Measurements from ENCODE around the gene KRT86.

KRT86 gene

DNA sequence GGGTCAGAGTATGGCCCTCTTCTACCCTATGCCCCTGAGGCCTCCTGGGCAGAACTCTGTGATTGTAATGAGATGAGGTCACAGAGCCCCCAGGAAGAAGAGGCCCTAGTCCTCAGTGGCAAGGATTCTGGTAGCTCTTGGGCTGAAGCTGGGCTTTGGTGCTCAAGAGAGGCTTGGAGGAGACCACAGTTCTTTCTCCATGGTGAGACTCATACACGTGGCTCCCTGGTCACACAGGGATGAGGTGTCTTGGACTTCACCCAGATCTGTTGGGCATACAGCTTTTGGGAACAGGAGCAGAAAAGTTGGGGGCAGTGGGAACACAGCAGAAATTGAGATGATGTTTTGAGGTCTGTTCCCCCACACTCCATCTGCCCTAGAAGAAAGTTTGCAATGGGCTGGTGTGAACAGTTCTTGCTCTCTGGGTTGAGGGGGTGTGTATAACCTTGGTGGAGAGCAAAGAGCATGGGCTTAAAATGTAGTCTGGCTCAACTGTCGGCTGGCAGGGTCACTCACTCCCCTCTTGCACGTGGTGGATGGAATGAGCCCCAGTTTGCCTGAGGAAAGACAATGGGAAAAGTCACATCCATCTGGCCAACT, at the start of gene KRT86:
KRT86 (plus strand) TSS at position 125 of the 600 bp plus-strand sequence. CDS start 27,272 bp downstream, outside the sequence.
- DNase-seq (ENCODE audit: low spot score), result no peak

- no peak for DNase-seq (ENCODE audit: low spot score)
Observed at GRCh38 chr12:52225752-52226151, 48.7 kb upstream of the KRT86 start.

DNA sequence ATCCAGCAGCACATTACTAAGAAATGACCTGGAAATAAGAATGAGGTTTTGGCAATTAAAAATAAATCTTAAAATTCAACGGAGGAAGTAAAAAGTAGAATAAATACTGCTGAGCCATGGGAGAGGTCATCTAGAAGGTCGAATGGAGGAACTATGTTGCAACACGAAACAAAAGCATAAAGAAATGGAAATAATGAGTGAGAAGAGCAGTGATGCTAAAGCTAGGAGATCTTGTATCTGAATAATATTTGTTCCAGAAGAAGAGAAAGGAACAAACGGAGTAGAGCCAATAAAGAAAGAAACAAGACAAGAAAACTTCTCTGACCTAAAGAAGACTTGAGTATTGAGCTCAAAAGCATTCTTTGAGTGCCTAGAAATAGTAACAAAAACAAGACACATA, 48.0 kb upstream of the KRT86 start:
- no peak for DNase-seq (ENCODE audit: low spot score)

- DNase-seq (ENCODE audit: low spot score), result no peak
Observed at GRCh38 chr12:52227606-52228166, 46.8 kb upstream of the KRT86 start.

DNA sequence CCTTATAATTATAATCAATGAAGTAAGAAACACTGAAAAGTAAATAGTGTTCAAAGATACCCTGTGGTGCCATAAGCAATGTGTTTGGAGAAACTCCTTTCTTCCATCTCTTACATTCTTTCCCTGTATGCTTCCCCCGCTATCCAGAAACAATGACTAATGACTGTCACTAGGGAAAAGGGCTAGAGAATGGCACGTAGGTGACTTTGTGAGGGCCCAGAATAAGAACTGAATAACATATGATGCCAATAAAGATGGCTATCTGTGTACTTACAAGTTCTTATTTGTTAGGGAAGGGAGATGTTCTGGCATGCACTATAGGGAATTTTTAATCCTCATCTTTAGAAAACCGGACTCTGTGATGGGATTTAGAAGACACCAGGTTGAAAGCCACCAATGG, 46.1 kb upstream of the KRT86 start:
- peak; percentile 68 for DNase-seq (ENCODE audit: low spot score)

DNA sequence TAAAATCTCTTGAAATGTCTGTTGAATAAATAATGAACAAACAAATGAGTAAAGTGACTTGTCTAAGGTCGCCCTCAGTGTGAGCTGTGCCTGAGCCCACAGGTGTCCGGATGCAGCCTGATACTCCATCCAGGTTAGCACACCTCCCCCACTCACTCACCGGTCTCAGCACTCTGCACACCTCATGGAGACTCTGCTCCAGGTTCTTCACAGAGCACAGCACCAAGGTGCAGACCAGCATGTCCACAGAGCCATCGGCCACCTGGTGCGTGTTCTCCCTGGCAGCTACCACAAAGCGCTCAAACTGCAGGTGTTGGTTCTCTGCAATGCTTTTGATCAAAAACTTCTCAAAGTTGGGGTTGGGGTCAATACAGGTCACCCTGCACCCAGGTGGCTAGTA, 45.5 kb upstream of the KRT86 start:
- DNase-seq (ENCODE audit: low spot score), result no peak

- no peak for DNase-seq (ENCODE audit: low spot score)
Observed at GRCh38 chr12:52229836-52230343, 44.6 kb upstream of the KRT86 start.

GRCh38 chr12:52230364-52231281, 43.8 kb upstream of the KRT86 start:
- peak; percentile 85 for DNase-seq (ENCODE audit: low spot score)

- peak; percentile 59 for DNase-seq (ENCODE audit: low spot score)
Observed at GRCh38 chr12:52231305-52232202, 42.9 kb upstream of the KRT86 start.

DNA sequence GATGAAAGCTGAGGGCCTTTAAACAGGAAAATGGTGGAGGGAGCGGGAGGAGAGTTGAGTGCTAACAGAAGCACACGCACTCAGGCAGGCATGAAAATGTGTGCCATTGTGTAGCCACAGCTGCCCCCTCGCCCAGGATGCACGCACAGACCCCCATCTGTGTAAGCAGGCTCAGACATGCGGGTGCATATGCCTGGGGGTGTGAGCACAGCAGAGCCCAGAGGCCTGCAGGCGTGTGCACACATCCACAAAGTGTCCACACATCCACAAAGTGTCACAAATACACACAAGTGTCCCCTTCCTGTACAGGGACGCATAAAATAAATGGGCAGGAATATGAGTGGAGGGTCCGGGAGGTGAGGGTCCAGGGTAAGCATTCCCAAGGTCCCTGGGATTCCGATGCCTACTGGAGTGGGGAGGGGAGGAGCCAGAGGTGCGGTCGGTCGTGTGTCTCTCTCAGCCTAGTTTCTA, 42.2 kb upstream of the KRT86 start:
- no peak for DNase-seq (ENCODE audit: low spot score)

GRCh38 chr12:52232674-52233461, 41.6 kb upstream of the KRT86 start, which contains the start of gene KRT7:
TSS of gene KRT7 (plus strand) at chr12:52233243. CDS start at chr12:52233297, 54 bp downstream.
- no peak for DNase-seq (ENCODE audit: low spot score)

DNA sequence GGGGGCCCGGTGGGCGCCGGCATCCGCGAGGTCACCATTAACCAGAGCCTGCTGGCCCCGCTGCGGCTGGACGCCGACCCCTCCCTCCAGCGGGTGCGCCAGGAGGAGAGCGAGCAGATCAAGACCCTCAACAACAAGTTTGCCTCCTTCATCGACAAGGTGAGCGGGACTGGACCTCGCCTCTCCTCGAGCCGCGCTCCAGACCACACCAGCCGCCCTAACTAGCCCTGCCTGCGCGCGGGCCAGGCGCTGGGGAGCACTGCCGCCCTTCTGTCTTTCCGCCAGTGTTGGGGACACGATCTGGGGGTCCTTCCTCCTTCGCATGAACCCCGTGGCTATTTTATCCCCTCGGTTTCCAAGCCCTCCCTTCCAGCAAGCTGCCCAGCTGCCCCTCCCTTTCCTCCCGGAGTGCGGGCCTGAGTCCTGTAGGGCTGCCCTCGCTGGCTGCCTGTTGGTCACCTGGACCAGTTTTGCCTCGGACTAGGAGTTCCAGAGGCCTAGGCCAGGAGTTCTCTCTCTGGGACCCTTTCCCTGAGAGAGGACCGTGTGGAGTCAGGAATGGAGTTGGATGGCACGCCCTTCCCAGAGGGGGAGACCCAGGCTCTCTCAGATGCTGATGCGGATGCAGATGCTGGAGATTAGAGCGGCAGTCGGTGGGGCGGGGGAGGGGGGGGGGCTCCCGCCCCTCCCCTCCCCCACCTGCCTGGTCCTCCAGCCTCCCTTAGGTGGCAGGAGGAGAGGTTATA, 40.8 kb upstream of the KRT86 start:
- DNase-seq (ENCODE audit: low spot score), result no peak

DNA sequence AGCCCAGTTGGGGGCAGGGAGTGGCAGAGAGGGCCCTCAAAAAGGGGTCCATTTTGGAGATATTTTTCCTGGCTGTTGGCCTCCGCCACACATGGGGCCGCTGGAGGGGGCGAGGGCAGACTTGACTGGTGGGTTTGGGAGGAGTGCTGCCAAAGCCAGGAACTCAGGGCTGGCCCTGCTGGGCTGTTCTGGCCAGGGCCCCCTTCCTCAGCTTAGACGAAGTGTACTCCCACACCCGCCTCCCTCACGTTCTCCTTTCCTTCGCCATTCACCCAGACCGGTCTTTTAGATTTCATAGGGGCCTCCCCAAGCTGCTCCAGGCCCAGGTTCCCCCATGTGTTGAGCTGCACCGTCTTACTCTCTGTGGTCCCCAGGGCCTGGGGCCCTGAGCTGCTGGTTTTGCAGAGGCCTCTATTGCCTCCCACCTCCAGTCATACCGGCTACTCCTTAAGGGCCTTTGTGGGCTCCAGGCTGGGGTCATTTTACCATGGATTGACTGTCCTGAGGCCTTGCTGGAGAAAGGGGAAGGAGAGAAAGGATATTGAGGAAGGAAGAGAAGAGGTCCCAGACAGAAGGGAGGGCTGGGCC, 40.1 kb upstream of the KRT86 start:
- no peak for DNase-seq (ENCODE audit: low spot score)

GRCh38 chr12:52235001-52235764, 39.3 kb upstream of the KRT86 start:
- DNase-seq (ENCODE audit: low spot score), result no peak

DNA sequence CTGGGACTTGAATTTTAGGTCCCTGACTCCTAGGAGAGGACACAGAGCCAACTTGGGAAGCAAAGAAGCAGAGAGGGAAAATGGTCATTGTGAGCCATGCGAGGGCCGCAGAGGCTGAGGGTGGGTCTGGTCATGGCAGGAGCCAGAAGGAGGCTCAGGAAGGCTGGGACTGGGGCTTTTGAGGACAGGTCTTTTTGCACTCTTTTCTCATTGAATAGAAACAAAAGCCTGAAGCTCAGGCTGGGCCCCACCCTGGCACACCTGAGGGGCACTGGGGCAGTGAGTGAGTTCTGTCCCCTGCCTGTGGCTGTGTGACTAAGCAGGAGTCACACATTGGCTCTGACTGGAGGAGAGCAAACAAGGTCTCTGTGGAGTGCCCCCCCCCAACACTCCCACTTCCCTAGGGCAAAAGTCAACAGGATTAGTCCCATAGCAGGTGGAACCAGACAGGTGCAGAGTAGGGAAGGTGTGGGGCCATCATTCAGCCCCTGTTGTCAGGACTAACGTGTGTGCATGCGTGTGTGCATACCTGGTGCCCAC, 38.6 kb upstream of the KRT86 start:
- peak; percentile 94 for DNase-seq (ENCODE audit: low spot score)

- no peak for DNase-seq (ENCODE audit: low spot score)
Observed at GRCh38 chr12:52236386-52237050, 37.9 kb upstream of the KRT86 start.

DNA sequence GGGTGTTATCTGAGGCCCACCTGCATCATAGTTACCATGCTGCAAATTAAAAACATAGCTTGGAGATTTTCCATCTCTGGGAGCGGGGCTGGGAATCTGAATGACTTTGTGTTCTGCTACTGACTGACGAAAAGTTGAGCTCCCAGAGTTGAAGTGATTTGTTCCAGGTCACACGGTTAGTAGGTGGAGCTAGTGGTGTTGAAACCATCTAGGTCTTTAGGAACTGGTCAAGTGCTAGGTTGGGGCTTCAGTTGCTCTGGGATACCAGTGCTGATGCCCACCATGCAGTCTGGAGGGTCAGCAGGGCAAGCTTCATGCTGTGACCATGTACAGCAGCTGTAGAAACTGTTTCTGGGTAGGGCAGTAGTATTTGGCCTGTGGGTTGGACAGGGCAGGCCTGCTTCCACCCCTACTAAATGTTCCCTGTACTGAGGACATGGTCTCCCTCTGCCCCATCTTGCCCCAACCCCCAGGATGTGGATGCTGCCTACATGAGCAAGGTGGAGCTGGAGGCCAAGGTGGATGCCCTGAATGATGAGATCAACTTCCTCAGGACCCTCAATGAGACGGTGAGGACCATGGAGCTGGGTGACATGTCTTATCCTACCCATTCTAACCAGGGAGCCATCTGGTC, 36.1 kb upstream of the KRT86 start:
- DNase-seq (ENCODE audit: low spot score), result no peak

All from LoVo (cell line).